Spinal cord (tissue), 10 donors: ENCODE data around the gene NUP35. TPM values are rescaled to one million over a fixed set of nuclear protein-coding genes. Genes with fewer than 3 reads are reported as not detected.
"Not testable (repeated sequence)": the region's sequence is repeated elsewhere in the genome, so short reads cannot be mapped to it uniquely, and the experiment has no call there.

Experiments used
- DNase-seq, 6 donors: peaks; one replicate each; pipeline versions ENCODE4 v3.0.0 to v3.0.0-alpha.2; 2013 to 2015; ENCODE audit warnings: low spot score in 6 of 6, low read depth in 4 of 6
- H3K27ac ChIP-seq: one replicate; pipeline ENCODE4 v1.5.1; 2013; ENCODE audit warnings: low read depth, low read length, control low read depth
- H3K27me3 ChIP-seq: one replicate; pipeline ENCODE4 v1.6.1; 2013; ENCODE audit warnings: low read length; ENCODE audit not compliant: control insufficient read depth, insufficient read depth
- H3K36me3 ChIP-seq: one replicate; pipeline ENCODE4 v1.6.1; 2013; ENCODE audit warnings: low read length; ENCODE audit not compliant: control insufficient read depth, insufficient read depth
- H3K4me1 ChIP-seq: one replicate; pipeline ENCODE4 v1.6.1; 2013; ENCODE audit warnings: low read length; ENCODE audit not compliant: control insufficient read depth, insufficient read depth
- H3K4me3 ChIP-seq: one replicate; pipeline ENCODE4 v1.5.1; 2013; ENCODE audit warnings: low read depth, low read length, control low read depth
- H3K9me3 ChIP-seq: one replicate; pipeline ENCODE4 v1.6.1; 2013; ENCODE audit warnings: low read length; ENCODE audit not compliant: control insufficient read depth, insufficient read depth
- WGBS: methylation state at CpG from one replicate; pipeline ENCODE4 v1.1.5; 2013; ENCODE audit warnings: missing lambda C conversion rate; ENCODE audit not compliant: insufficient coverage; 5-methylcytosine and 5-hydroxymethylcytosine counted together
- polyA plus RNA-seq, 2 donors: library from polyadenylated mRNA; unstranded; fragments of 120-200 nt; gene quantifications; one replicate each; pipeline ENCODE4 v1.2.1, GENCODE V29; 2013; ENCODE audit not compliant: insufficient read length in 2 of 2
- total RNA-seq, 2 donors: library from RNA; depleted of rRNA in 1 of 2; stranded (reverse); fragments of 120-200 nt in 1 of 2; fragments of >200 nt in 1 of 2; gene quantifications; one replicate each; pipeline versions ENCODE4 v1.2.3 to v1.2.4, GENCODE V29; 2013 to 2014
- donor health status: healthy.

NUP35 gene
- total and polyA plus RNA-seq, 4 donors = 24.7 to 37.4 (median 28.1) TPM

DNA sequence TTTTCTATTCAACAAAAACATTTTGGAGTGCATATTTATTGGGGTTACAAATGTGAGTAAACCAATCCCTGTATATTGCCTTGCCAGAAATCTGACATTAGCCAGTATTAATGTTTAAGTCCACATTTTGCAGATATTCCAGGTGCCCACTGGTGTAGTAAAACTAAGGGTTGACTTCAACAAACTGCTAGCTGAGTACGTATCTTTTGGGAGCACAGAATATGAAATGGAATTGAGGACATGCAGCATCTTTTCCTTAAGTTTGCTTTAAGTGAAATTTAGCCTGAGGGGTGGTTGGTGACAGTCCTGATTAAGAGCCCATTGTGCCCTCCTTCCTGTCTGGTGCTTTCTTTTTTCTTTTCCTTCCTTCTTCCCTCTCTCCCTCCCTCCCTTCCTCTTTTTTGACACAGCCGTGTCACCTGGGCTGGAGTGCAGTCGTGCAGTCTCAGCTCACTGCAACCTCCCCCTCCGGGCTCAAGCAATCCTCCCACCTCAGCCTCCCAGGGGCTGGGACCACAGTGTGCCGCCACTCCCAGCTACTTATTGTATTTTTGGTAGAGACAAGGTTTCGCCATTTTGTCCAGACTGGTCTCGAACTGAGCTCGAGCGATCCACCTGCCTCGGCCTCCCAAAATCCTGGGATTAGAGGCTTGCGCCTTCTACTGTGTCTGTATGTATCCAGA, 1.6 kb downstream of the NUP35 start:
- Histone ChIP-seq H3K9me3 (no peaks in the 10 kb centered on the region), H3K36me3 (peaks cover 3% of the 10 kb centered on the region), H3K4me3 (no peak overlapping the region), H3K27ac (no peak overlapping the region), H3K27me3 (no peaks in the 10 kb centered on the region), H3K4me1 (peaks cover 4% of the 10 kb centered on the region)
- 51% methylated on average over 4 of the region's 11 CpGs for WGBS
- no peak for DNase-seq

DNA sequence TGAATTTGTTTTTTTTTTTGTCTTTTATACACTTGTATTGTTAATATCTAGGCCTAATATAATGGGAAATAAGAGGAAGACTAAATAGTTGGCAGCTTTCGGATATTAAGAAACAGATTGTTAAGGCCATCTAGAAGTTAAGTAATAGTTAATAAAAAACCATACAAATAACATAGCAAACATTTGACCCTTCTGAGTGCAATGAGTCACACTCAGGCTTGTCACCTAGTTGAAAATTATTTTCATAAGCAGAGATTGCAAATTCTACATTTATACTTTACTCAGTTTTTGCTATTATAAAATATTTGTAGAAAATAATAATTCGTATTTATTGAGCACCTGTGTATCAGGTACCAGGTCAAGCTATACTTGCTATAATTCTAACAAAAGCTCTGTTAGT, 2.4 kb downstream of the NUP35 start:
- no peak for DNase-seq
- Histone ChIP-seq H3K27ac (no peak overlapping the region), H3K36me3 (peaks cover 4% of the 10 kb centered on the region), H3K9me3 (no peaks in the 10 kb centered on the region), H3K27me3 (no peaks in the 10 kb centered on the region), H3K4me1 (peaks cover 4% of the 10 kb centered on the region), H3K4me3 (no peak overlapping the region)
- no CpG with 5 or more reads among the region's 2 CpGs for WGBS

- no CpG with 5 or more reads among the region's 2 CpGs for WGBS
- Histone ChIP-seq H3K4me3 (no peak overlapping the region), H3K36me3 (peaks cover 10% of the 10 kb centered on the region), H3K27me3 (no peaks in the 10 kb centered on the region), H3K9me3 (no peaks in the 10 kb centered on the region), H3K27ac (no peak overlapping the region), H3K4me1 (no peaks in the 10 kb centered on the region)
- no peak for DNase-seq
These were observed 9.8 kb downstream of the NUP35 start for GRCh38 chr2:183134016-183134415.

GRCh38 chr2:183148955-183149354, 24.7 kb downstream of the NUP35 start:
- Histone ChIP-seq H3K27me3 (no peaks in the 10 kb centered on the region), H3K4me3 (no peak overlapping the region), H3K9me3 (no peaks in the 10 kb centered on the region), H3K36me3 (peaks cover 2% of the 10 kb centered on the region), H3K4me1 (no peaks in the 10 kb centered on the region), H3K27ac (no peak overlapping the region)
- DNase-seq = no peak
- no CpG with 5 or more reads among the region's 1 CpG for WGBS

GRCh38 chr2:183149489-183149888, 25.2 kb downstream of the NUP35 start:
- H3K9me3 ChIP-seq = no peaks in the 10 kb centered on the region
- WGBS = no CpG with 5 or more reads among the region's 2 CpGs
- H3K4me3 ChIP-seq = no peak overlapping the region
- peaks cover 2% of the 10 kb centered on the region for H3K36me3 ChIP-seq
- DNase-seq = no peak
- H3K27ac ChIP-seq = no peak overlapping the region
- no peaks in the 10 kb centered on the region for H3K4me1 ChIP-seq
- no peaks in the 10 kb centered on the region for H3K27me3 ChIP-seq

GRCh38 chr2:183152280-183152679, 28.0 kb downstream of the NUP35 start:
- not testable (repeated sequence) for H3K36me3 ChIP-seq, H3K9me3 ChIP-seq, H3K27ac ChIP-seq, H3K27me3 ChIP-seq, H3K4me1 ChIP-seq, H3K4me3 ChIP-seq, DNase-seq
- no CpG with 5 or more reads among the region's 3 CpGs for WGBS

DNA sequence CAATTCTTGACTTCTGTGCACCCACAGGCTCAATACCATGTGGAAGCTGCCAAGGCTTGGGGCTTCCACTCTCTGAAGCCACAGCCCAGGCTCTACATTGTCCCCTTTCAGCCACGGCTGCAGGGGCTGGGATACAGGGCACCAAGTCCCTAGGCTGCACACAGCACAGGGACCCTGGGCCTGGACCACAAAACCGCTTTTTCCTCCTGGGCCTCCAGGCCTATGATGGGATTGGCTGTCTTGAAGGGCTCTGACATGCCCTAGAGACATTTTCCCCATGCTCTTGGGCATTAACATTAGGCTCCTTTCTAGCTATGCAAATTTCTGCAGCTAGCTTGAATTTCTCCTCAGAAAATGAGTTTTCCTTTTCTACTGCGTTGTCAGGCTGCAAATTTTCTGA, 29.7 kb downstream of the NUP35 start:
- peaks cover 2% of the 10 kb centered on the region for H3K36me3 ChIP-seq
- no peaks in the 10 kb centered on the region for H3K27me3 ChIP-seq
- no peak for DNase-seq
- H3K4me1 ChIP-seq = no peaks in the 10 kb centered on the region
- H3K4me3 ChIP-seq = no peak overlapping the region
- WGBS = 94% methylated on average over 2 of the region's 3 CpGs
- H3K9me3 ChIP-seq = no peaks in the 10 kb centered on the region
- H3K27ac ChIP-seq = no peak overlapping the region

DNA sequence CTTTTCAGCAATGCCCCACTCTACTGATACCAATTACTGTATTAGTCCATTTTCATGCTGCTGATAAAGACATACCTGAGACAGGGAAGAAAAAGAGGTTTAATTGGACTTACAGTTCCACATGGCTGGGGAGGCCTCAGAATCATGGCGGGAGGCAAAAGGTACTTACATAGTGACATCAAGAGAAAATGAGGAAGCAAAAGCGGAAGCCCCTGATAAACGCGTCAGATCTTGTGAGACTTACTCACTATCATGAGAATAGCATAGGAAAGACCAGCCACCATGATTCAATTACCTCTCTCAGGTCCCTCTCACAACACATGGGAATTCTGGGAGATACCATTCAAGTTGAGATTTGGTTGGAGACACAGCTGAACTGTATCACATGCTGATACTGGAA, 30.5 kb downstream of the NUP35 start:
- H3K27ac ChIP-seq, H3K27me3 ChIP-seq, DNase-seq, H3K9me3 ChIP-seq, H3K36me3 ChIP-seq, H3K4me3 ChIP-seq, H3K4me1 ChIP-seq: not testable (repeated sequence)
- 100% methylated on average over 1 of the region's 4 CpGs for WGBS

DNA sequence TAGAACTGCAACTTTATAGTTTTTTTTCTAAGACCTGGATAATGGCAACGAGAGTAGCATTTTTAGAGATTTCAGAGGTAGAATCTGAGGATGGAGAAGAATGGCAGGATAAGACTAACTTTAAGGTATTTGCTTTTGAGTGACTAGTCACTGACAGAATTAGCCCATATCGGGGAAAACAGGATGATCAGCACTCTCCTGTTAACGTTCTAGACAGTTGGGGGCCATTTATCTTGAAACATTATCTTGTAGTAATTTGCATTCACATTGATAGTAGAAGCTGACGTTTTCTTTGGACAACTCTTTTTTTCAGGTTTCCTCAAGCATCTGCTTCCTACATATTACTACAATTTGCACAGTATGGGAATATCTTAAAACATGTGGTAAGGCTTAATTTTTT, 32.9 kb downstream of the NUP35 start:
- no peak for DNase-seq
- Histone ChIP-seq H3K27me3 (no peaks in the 10 kb centered on the region), H3K36me3 (peaks cover 8% of the 10 kb centered on the region), H3K4me1 (no peaks in the 10 kb centered on the region), H3K27ac (no peak overlapping the region), H3K9me3 (no peaks in the 10 kb centered on the region), H3K4me3 (no peak overlapping the region)
- no CpG with 5 or more reads among the region's 4 CpGs for WGBS

DNA sequence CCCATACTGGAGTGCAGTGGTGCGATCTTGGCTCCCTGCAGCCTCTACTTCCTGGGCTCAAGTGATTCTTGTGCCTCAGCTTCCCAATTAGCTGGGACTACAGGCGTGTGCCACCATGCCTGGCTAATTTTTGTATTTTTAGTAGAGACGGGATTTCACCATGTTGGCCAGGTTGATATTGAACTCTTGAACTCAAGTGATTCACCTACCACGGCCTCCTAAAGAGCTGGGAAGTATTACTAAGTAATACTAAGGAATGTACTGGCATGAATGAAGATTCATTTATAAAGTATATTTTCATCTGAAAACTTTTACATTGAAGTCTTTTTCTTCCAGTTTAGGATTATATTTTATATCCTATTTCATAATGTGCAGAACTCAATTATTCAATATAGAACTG, 38.1 kb downstream of the NUP35 start:
- H3K27ac ChIP-seq = no peak overlapping the region
- no peaks in the 10 kb centered on the region for H3K27me3 ChIP-seq
- 81% methylated on average over 3 of the region's 4 CpGs for WGBS
- no peak for DNase-seq
- H3K4me3 ChIP-seq = no peak overlapping the region
- H3K9me3 ChIP-seq = peaks cover 2% of the 10 kb centered on the region
- peaks cover 8% of the 10 kb centered on the region for H3K36me3 ChIP-seq
- H3K4me1 ChIP-seq = no peaks in the 10 kb centered on the region
